HG03558 (cell line): ENCODE results near the gene SIRT2.
"Not testable (repeated sequence)": the region's sequence is repeated elsewhere in the genome, so short reads cannot be mapped to it uniquely, and the experiment has no call there.

Experiments
- ATAC-seq: cut with Tn5 transposase; IDR thresholded peaks from one replicate; pipeline ENCODE4 v1.9.1; 2021; ENCODE audit warnings: moderate number of reproducible peaks; ENCODE audit not compliant: unreplicated experiment; ENCODE audit errors: extremely low read depth

The SIRT2 gene

GRCh38 chr19:38870612-38871011 lies 28.8 kb downstream of the SIRT2 start:
- no peak for ATAC-seq

GRCh38 chr19:38869836-38870607 lies 29.4 kb downstream of the SIRT2 start:
- no peak for ATAC-seq

- no peak for ATAC-seq
Measured at GRCh38 chr19:38869160-38869835, 30.1 kb downstream of the SIRT2 start.

GRCh38 chr19:38868551-38868950 lies 30.9 kb downstream of the SIRT2 start:
- ATAC-seq: no peak

GRCh38 chr19:38867171-38867780 lies 32.1 kb downstream of the SIRT2 start:
- no peak for ATAC-seq

GRCh38 chr19:38862321-38863059 lies 36.9 kb downstream of the SIRT2 start:
- no peak for ATAC-seq

- no peak for ATAC-seq
Measured at GRCh38 chr19:38861368-38861767, 38.0 kb downstream of the SIRT2 start.

GRCh38 chr19:38859631-38860204 lies 39.7 kb downstream of the SIRT2 start:
- ATAC-seq: not testable (repeated sequence)

GRCh38 chr19:38856813-38857212 lies 42.6 kb downstream of the SIRT2 start:
- no peak for ATAC-seq

- ATAC-seq: not testable (repeated sequence)
Measured at GRCh38 chr19:38855751-38856150, 43.7 kb downstream of the SIRT2 start.

GRCh38 chr19:38854961-38855360 lies 44.5 kb downstream of the SIRT2 start:
- ATAC-seq: not testable (repeated sequence)

GRCh38 chr19:38853214-38853613 lies 46.2 kb downstream of the SIRT2 start:
- ATAC-seq: no peak

- ATAC-seq: no peak
Measured at GRCh38 chr19:38852231-38853044, 47.0 kb downstream of the SIRT2 start.

GRCh38 chr19:38851622-38852230 lies 47.7 kb downstream of the SIRT2 start:
- ATAC-seq: no peak

- no peak for ATAC-seq
Measured at GRCh38 chr19:38850976-38851621, 48.3 kb downstream of the SIRT2 start.

GRCh38 chr19:38850436-38850975 lies 48.9 kb downstream of the SIRT2 start:
- peak; percentile 61 for ATAC-seq

GRCh38 chr19:38849860-38850435 lies 49.5 kb downstream of the SIRT2 start, which contains the start of gene HNRNPL:
TSS of gene HNRNPL (minus strand) at chr19:38849986. CDS start at chr19:38849966, 20 bp downstream.
- peak; percentile 28 for ATAC-seq
